Placental pericyte (primary cell): ENCODE measurements around the gene PLEKHA1. TPM values are rescaled to one million over a fixed set of nuclear protein-coding genes. Genes with fewer than 3 reads are reported as not detected.

Experiments used
- small RNA-seq: library from RNA; depleted of rRNA; stranded (forward); fragments of <200 nt; gene quantifications from one replicate; pipeline ENCODE3, GENCODE V24; 2012; ENCODE audit warnings: low replicate concordance
- total RNA-seq: library from RNA; depleted of rRNA; stranded (reverse); fragments of >200 nt; gene quantifications from 2 replicates; pipeline ENCODE4 v1.2.3, GENCODE V29; 2012

Gene PLEKHA1
- total RNA-seq = 14.2 and 16.0 TPM in 2 replicates

GRCh38 chr10:122374237-122374858 lies at the start of gene PLEKHA1:
PLEKHA1 (plus strand) TSS chr10:122374708; CDS start chr10:122393201, 18,493 bp downstream.

GRCh38 chr10:122454603-122455080 lies 80.1 kb downstream of the PLEKHA1 start, which contains the start of gene ARMS2:
ARMS2 (plus strand) TSS chr10:122454653; CDS start chr10:122454728, 75 bp downstream.

GRCh38 chr10:122461367-122461728 lies 86.8 kb downstream of the PLEKHA1 start, which contains the start of gene HTRA1:
HTRA1 (plus strand) TSS chr10:122461553; CDS start chr10:122461653, 100 bp downstream.

Small RNA genes within 50 kb of the gene (small RNA-seq; reads per million reads assigned to genes)
- gene MIR3941 (not detected), gene RNU6-728P (not detected)

Other genes starting within 250 kb of the PLEKHA1 start
- gene BTBD16, start 103.4 kb upstream of the PLEKHA1 start, total RNA-seq = not detected in 2 replicates
- not detected in 2 replicates for gene ARMS2, start 79.9 kb downstream of the PLEKHA1 start, total RNA-seq
- 14.0 and 73.4 TPM in 2 replicates for gene HTRA1, start 86.8 kb downstream of the PLEKHA1 start, total RNA-seq
- not detected in 2 replicates for gene DMBT1, start 186.0 kb downstream of the PLEKHA1 start, total RNA-seq